Measurements from ENCODE around the gene STAG2.

STAG2 gene

DNA sequence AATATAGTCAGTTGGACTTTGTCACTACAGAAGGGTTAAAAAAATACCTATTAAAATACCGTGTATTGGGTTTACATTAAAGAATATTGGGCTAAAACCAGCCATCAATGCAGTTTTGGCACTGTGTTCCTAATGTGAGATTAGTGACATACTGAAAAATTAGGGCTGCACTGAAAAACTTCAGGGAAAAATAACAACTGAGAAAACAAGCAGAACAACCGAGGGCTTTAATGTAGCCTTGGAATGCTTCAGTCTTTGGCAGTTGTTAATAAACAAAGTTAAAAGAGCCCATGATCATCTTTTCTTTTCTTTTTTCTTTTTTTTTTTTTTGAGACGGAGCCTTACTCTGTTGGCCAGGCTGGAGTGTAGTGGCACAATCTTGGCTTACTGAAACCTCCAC, 12.4 kb downstream of the STAG2 start:
- TF ChIP-seq, protein P1, sequence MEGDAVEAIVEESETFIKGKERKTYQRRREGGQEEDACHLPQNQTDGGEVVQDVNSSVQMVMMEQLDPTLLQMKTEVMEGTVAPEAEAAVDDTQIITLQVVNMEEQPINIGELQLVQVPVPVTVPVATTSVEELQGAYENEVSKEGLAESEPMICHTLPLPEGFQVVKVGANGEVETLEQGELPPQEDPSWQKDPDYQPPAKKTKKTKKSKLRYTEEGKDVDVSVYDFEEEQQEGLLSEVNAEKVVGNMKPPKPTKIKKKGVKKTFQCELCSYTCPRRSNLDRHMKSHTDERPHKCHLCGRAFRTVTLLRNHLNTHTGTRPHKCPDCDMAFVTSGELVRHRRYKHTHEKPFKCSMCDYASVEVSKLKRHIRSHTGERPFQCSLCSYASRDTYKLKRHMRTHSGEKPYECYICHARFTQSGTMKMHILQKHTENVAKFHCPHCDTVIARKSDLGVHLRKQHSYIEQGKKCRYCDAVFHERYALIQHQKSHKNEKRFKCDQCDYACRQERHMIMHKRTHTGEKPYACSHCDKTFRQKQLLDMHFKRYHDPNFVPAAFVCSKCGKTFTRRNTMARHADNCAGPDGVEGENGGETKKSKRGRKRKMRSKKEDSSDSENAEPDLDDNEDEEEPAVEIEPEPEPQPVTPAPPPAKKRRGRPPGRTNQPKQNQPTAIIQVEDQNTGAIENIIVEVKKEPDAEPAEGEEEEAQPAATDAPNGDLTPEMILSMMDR (IDR thresholded peaks at IDR 0.05; ENCODE audit: insufficient read depth, missing control alignments), result no peak
- DNase-seq (ENCODE audit: insufficient read length, low spot score) (no peak), FAIRE-seq (no peak)

DNA sequence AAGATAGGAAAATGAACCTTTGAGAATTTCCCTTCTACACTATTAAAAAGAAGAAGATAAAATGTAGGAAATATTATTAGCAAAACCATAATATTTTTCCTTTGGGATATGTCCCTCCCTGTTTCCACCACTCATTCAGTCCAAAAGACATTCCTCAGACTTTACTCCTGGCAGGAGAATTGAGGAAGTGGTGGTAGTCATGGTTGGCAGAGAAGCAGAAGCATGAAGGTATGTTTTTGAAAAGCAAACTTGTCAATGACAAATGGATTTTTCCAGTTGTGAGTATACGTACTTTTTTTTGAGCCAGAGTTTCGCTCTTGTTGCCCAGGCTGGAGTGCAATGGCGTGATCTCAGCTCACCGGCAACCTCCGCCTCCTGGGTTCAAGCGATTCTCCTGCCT, 13.7 kb downstream of the STAG2 start:
- FAIRE-seq (no peak), DNase-seq (ENCODE audit: insufficient read length, low spot score) (no peak)
- TF ChIP-seq, protein P1 (IDR thresholded peaks at IDR 0.05; ENCODE audit: insufficient read depth, missing control alignments), result no peak

DNA sequence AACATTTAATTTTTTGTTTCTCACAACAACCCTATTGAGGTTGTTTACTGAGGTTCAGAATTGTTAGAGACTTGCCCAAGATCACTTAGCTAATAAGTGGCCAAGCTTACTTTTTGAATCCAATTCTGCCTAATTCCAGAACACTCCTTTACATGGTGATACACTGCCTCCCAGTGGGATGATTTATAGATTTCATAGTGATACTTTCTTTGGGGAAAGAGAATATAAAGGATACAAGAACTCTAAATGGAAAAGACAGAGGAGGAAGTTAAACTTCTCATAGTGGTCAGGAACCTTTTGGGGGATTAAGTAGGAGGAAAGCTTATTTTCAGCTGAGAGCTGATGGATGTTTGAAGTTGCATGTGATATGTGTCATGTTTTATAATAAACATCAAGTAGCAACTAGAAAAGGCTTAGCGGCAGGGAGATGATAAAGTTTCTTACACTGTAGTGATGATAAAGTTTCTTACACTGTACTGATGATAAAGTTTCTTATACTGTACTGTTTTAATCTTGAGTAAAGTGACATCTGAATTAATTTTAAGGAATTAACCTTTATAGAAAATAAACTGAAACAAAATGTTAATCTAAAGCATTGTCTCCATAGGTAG, 15.3 kb downstream of the STAG2 start:
- DNase-seq (ENCODE audit: insufficient read length, low spot score) (no peak), FAIRE-seq (no peak)
- TF ChIP-seq, protein P1 (IDR thresholded peaks at IDR 0.05; ENCODE audit: insufficient read depth, missing control alignments), result peak; percentile 43

DNA sequence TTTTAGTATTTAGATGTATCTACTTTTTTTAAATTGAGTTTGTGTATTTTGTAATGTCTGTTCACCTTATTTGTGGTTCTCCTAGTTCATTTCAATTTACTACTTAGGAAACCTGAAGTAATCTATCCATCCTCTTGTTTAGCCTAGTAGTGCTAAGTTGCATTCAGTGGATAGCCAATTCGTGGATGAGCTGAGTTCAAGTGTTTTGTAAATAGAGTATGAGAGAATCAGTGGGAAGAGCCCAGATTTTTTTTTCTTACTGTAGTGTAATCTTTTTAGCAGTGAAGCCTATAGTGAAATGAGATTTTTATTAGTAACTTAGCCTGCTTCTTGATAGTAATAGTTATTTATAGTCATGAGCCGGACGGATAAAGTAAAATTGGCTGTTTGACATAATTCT, 21.7 kb downstream of the STAG2 start:
- TF ChIP-seq, protein P1 (IDR thresholded peaks at IDR 0.05; ENCODE audit: insufficient read depth, missing control alignments), result no peak
- DNase-seq (ENCODE audit: insufficient read length, low spot score), result no peak
- FAIRE-seq, result no peak

DNA sequence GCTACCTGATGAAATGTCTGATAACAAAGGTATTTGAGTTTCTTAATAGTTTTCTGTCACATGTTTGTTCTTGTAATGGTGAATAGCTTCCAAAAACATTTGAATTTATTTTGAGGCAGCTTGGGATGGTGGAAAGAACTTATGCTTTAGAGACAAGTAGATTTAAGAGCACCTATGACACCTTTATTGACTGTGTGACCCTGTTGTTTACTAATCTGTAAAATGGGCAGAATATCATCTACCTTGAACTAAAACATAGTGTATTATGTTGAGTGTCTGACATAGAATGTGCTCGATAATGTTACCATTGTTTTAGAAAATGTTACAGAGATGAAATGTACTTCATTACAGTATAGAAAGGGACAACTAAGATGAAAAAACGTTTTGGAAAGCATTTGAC, 24.9 kb downstream of the STAG2 start:
- no peak for DNase-seq (ENCODE audit: insufficient read length, low spot score)
- TF ChIP-seq, protein P1 (IDR thresholded peaks at IDR 0.05; ENCODE audit: insufficient read depth, missing control alignments), result no peak
- FAIRE-seq, result no peak

DNA sequence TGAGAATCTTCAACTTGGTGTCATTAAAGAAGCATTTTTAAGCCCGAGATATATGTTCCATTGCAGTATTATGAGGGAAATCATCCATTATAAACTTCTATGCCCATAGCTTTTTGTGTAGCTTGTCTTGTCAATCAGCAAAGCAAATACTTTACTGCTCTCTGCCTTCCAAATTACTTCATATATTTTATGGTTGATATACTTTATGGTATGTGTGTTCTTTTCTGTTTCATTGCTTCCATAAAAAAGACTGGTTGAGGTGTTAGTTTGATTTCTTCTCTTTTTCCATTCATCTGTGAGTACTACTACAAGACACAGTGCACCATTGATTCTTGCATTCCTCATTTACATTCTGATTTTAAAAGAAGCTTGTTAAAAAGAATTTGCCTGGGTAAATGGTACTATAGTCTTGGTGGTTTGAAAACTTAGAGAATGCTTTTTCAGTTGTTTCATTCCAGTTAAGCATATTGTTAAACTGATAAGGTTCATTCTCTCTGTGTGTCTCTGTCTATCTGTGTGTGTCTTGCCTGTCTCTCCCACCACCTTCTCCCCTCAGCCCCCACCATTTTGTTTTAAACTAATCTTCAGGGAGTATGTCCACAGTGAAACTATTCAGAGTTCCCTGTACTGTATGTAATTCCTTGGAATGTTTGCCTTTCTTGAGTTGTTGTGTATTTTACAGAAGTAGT, 27.1 kb downstream of the STAG2 start:
- FAIRE-seq, result no peak
- TF ChIP-seq, protein P1 (IDR thresholded peaks at IDR 0.05; ENCODE audit: insufficient read depth, missing control alignments), result no peak
- no peak for DNase-seq (ENCODE audit: insufficient read length, low spot score)

DNA sequence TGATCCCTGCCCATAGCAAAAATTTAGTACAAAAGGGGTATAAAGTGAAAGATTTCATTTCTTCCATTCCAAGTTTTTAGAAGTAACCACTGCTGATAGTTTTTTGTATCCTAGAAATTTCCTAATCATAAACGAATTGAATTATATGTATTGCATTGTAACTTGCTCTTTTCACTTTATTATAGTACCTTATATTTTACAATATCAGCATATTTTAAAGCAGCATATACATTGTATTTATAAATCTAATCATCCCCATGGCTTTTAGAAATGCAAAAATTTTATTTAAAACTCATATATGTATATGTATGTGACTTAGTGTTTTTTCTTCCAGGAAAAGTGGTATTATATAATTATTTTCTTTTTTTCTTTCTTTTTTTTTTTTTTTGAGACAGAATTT, 27.7 kb downstream of the STAG2 start:
- no peak for FAIRE-seq

More for the DNA sequence above, 27.7 kb downstream of the STAG2 start:
- TF ChIP-seq, protein P1 (IDR thresholded peaks at IDR 0.05; ENCODE audit: insufficient read depth, missing control alignments), result no peak
- DNase-seq (ENCODE audit: insufficient read length, low spot score), result no peak
